Head of caudate nucleus (tissue), 42 donors: Measurements from ENCODE around the gene PSMB1.
A peak's percentile ranks its signal among the peaks of the same experiment; 100 is the strongest.
"Not testable (repeated sequence)": the region's sequence is repeated elsewhere in the genome, so short reads cannot be mapped to it uniquely, and the experiment has no call there.

Source experiments
- DNase-seq, 42 donors: peaks; one replicate each; pipeline versions ENCODE4 v3.0.0 to v3.0.0-alpha.2; 2020 to 2021; ENCODE audit warnings: mixed read lengths in 7 of 42
- intact Hi-C: fragments of 100-400 bp; cut with DNase I; formaldehyde crosslinking; loops from one replicate; pipeline ENCODE4 v1.15.0; 2022

The PSMB1 gene

GRCh38 chr6:170508892-170509722, 44.0 kb downstream of the PSMB1 start:
- intact Hi-C loops, DNase-seq: not testable (repeated sequence)

GRCh38 chr6:170508275-170508674, 44.8 kb downstream of the PSMB1 start:
- intact Hi-C loops, DNase-seq: not testable (repeated sequence)

GRCh38 chr6:170507728-170508127, 45.4 kb downstream of the PSMB1 start:
- intact Hi-C loops, DNase-seq: not testable (repeated sequence)

GRCh38 chr6:170506446-170506845, 46.7 kb downstream of the PSMB1 start:
- DNase-seq: no peak

GRCh38 chr6:170505306-170505705, 47.8 kb downstream of the PSMB1 start:
- DNase-seq: peak in 15 of 42 donors; percentile 4 to 43 (median 15)

More at GRCh38 chr6:170506446-170506845, 46.7 kb downstream of the PSMB1 start:
- intact Hi-C loops: no loop called here

GRCh38 chr6:170504479-170504878, 48.6 kb downstream of the PSMB1 start:
- no peak for DNase-seq
- intact Hi-C loops: no loop called here

More at GRCh38 chr6:170505306-170505705, 47.8 kb downstream of the PSMB1 start:
- intact Hi-C loops: no loop called here

- intact Hi-C loops: no loop called here
- DNase-seq: no peak
Observed at GRCh38 chr6:170503414-170503761, 49.7 kb downstream of the PSMB1 start.

GRCh38 chr6:170502733-170503413, 50.2 kb downstream of the PSMB1 start:
- intact Hi-C loops: not testable (repeated sequence)

GRCh38 chr6:170502268-170502667, 50.8 kb downstream of the PSMB1 start:
- DNase-seq, intact Hi-C loops: not testable (repeated sequence)

More at GRCh38 chr6:170502733-170503413, 50.2 kb downstream of the PSMB1 start:
- not testable (repeated sequence) for DNase-seq

GRCh38 chr6:170500955-170501590, 52.0 kb downstream of the PSMB1 start:
- DNase-seq: no peak
- intact Hi-C loops: no loop called here

- intact Hi-C loops: no loop called here
Observed at GRCh38 chr6:170497841-170498301, 55.2 kb downstream of the PSMB1 start.

GRCh38 chr6:170493354-170493753, 59.8 kb downstream of the PSMB1 start:
- DNase-seq: no peak

More at GRCh38 chr6:170497841-170498301, 55.2 kb downstream of the PSMB1 start:
- DNase-seq: no peak

GRCh38 chr6:170490259-170490658, 62.8 kb downstream of the PSMB1 start:
- no peak for DNase-seq
- intact Hi-C loops: no loop called here

More at GRCh38 chr6:170493354-170493753, 59.8 kb downstream of the PSMB1 start:
- intact Hi-C loops: no loop called here

- intact Hi-C loops: no loop called here
- DNase-seq: no peak
Observed at GRCh38 chr6:170489836-170490235, 63.3 kb downstream of the PSMB1 start.

GRCh38 chr6:170487707-170488329, 65.3 kb downstream of the PSMB1 start:
- intact Hi-C loops: no loop called here

GRCh38 chr6:170485159-170485558, 67.9 kb downstream of the PSMB1 start:
- no peak for DNase-seq

More at GRCh38 chr6:170487707-170488329, 65.3 kb downstream of the PSMB1 start:
- DNase-seq: no peak

More at GRCh38 chr6:170485159-170485558, 67.9 kb downstream of the PSMB1 start:
- intact Hi-C loops: no loop called here
